CD14-positive monocyte (primary cell): Measurements from ENCODE around the gene SLC22A16. TPM values are rescaled to one million over a fixed set of nuclear protein-coding genes. Genes with fewer than 3 reads are reported as not detected.

Experiments
- DNase-seq, 3 donors: peaks; one replicate each; pipeline ENCODE4 v3.0.0-alpha.2; 2011 to 2022
- H2AFZ ChIP-seq: 2 replicates; pipeline ENCODE4 v1.6.0; 2012; ENCODE audit warnings: mild to moderate bottlenecking, low read depth, low read length, inconsistent platforms; ENCODE audit not compliant: insufficient read depth, poor library complexity, severe bottlenecking
- H3K27ac ChIP-seq, 2 donors: 1 replicate in 1 of 2; 2 replicates in 1 of 2; pipeline ENCODE4 v1.5.1; 2012 to 2013; ENCODE audit warnings: low read length in 2 of 2, control low read depth in 1 of 2, inconsistent platforms in 1 of 2, low read depth in 1 of 2, mild to moderate bottlenecking in 1 of 2
- H3K27me3 ChIP-seq, 2 donors: one replicate each; pipeline versions ENCODE4 v1.6.0 to v1.6.1; 2011 to 2013; ENCODE audit warnings: low read length in 2 of 2; ENCODE audit not compliant: control insufficient read depth in 2 of 2, insufficient read depth in 2 of 2
- H3K36me3 ChIP-seq, 2 donors: replicated peaks in 1 of 2; 1 replicate in 1 of 2; 2 replicates in 1 of 2; pipeline versions ENCODE4 v1.5.1 to v1.6.1; 2012 to 2013; ENCODE audit warnings: low read length in 2 of 2, control low read depth in 1 of 2, inconsistent platforms in 1 of 2, mild to moderate bottlenecking in 1 of 2; ENCODE audit not compliant: insufficient read depth in 2 of 2, control insufficient read depth in 1 of 2
- H3K4me1 ChIP-seq, 2 donors: 1 replicate in 1 of 2; 2 replicates in 1 of 2; pipeline versions ENCODE4 v1.5.1 to v1.6.1; 2012 to 2013; ENCODE audit warnings: low read length in 2 of 2, control low read depth in 1 of 2, inconsistent platforms in 1 of 2, mild to moderate bottlenecking in 1 of 2, moderate library complexity in 1 of 2; ENCODE audit not compliant: insufficient read depth in 2 of 2, control insufficient read depth in 1 of 2
- H3K4me2 ChIP-seq: replicated peaks from 2 replicates; pipeline ENCODE3; 2012; ENCODE audit warnings: low read length, moderate library complexity, mild to moderate bottlenecking; ENCODE audit not compliant: poor library complexity, severe bottlenecking; ENCODE audit errors: extremely low read depth
- H3K4me3 ChIP-seq, 3 experiments: fragments of 200-600 bp in 1 of 3; sonication (generic) in 1 of 3; replicated peaks in 1 of 3; 1 replicate in 2 of 3; 2 replicates in 1 of 3; pipeline ENCODE4 v1.5.1; 2011 to 2013; ENCODE audit warnings: low read length in 3 of 3, mild to moderate bottlenecking in 3 of 3, control low read depth in 2 of 3, low read depth in 2 of 3, inconsistent platforms in 1 of 3, moderate library complexity in 1 of 3
- H3K79me2 ChIP-seq: 2 replicates; pipeline ENCODE4 v1.6.0; 2012; ENCODE audit warnings: mild to moderate bottlenecking, control low read depth, inconsistent platforms, low read length, moderate library complexity; ENCODE audit not compliant: insufficient read depth
- H3K9ac ChIP-seq: 2 replicates; pipeline ENCODE4 v1.6.0; 2017; ENCODE audit warnings: low read length, mild to moderate bottlenecking; ENCODE audit not compliant: insufficient read depth, poor library complexity, severe bottlenecking
- H3K9me3 ChIP-seq, 2 donors: replicated peaks in 1 of 2; 1 replicate in 1 of 2; 2 replicates in 1 of 2; pipeline versions ENCODE4 v1.5.1 to v1.6.1; 2012 to 2013; ENCODE audit warnings: low read length in 2 of 2, control low read depth in 1 of 2; ENCODE audit not compliant: control insufficient read depth in 1 of 2, insufficient read depth in 1 of 2
- H4K20me1 ChIP-seq: 2 replicates; pipeline ENCODE4 v1.6.0; 2012; ENCODE audit warnings: mild to moderate bottlenecking, low read length, control low read depth, moderate library complexity; ENCODE audit not compliant: insufficient read depth
- H3K27ac Mint-ChIP-seq, 7 donors: one replicate each; pipeline ENCODE4 v1.8.0; 2020; ENCODE audit warnings: mild to moderate bottlenecking in 7 of 7, mixed read lengths in 7 of 7, moderate library complexity in 6 of 7, inconsistent platforms in 2 of 7
- H3K27me3 Mint-ChIP-seq, 3 donors: one replicate each; pipeline ENCODE4 v1.8.0; 2021 to 2022; ENCODE audit warnings: low read depth in 3 of 3, mild to moderate bottlenecking in 3 of 3, mixed read lengths in 3 of 3, moderate library complexity in 3 of 3, inconsistent platforms in 1 of 3
- H3K36me3 Mint-ChIP-seq, 2 donors: one replicate each; pipeline ENCODE4 v1.8.0; 2020; ENCODE audit warnings: mixed read lengths in 2 of 2, inconsistent platforms in 1 of 2, mild to moderate bottlenecking in 1 of 2
- H3K4me1 Mint-ChIP-seq: one replicate; pipeline ENCODE4 v1.8.0; 2020; ENCODE audit warnings: mild to moderate bottlenecking, mixed read lengths
- H3K4me3 Mint-ChIP-seq, 2 donors: one replicate each; pipeline ENCODE4 v1.8.0; 2020; ENCODE audit warnings: mild to moderate bottlenecking in 2 of 2, mixed read lengths in 2 of 2, moderate library complexity in 1 of 2
- H3K9me3 Mint-ChIP-seq, 7 donors: one replicate each; pipeline ENCODE4 v1.8.0; 2020 to 2022; ENCODE audit warnings: mixed read lengths in 7 of 7, mild to moderate bottlenecking in 6 of 7, moderate library complexity in 6 of 7, inconsistent platforms in 2 of 7
- CTCF ChIP-seq: fragments of 200-600 bp; IDR thresholded peaks from one replicate; pipeline ENCODE4 v1.8.0; 2022; ENCODE audit warnings: antibody characterized with exemption, mild to moderate bottlenecking
- WGBS: methylation state at CpG from one replicate; pipeline ENCODE4 v1.1.5; 2013; ENCODE audit warnings: missing lambda C conversion rate; ENCODE audit not compliant: insufficient coverage; 5-methylcytosine and 5-hydroxymethylcytosine counted together
- intact Hi-C, 2 donors: fragments of 100-400 bp; cut with micrococcal nuclease; formaldehyde crosslinking; loops; one replicate each; pipeline versions ENCODE4 v1.15.0 to v1.15.1; 2023
- polyA plus RNA-seq, 3 donors: library from polyadenylated mRNA; depleted of rRNA in 1 of 3; unstranded in 2 of 3; stranded (reverse) in 1 of 3; fragments of 300-500 nt in 2 of 3; fragments of >200 nt in 1 of 3; fragmentation: Illumina TruSeq in 2 of 3; gene quantifications; 1 replicate in 2 of 3; 2 replicates in 1 of 3; pipeline ENCODE4 v1.2.3, GENCODE V29; 2012 to 2021

The SLC22A16 gene
- polyA plus RNA-seq, 3 donors = 1.8 to 15.6 (median 4.0) TPM

- Mint-ChIP-seq H3K27me3 (peaks cover 0 to 3% (median 0%) of the 10 kb centered on the region in 3 donors), H3K4me3 (no peak overlapping the region), H3K9me3 (peaks cover 0 to 2% (median 0%) of the 10 kb centered on the region in 7 donors), H3K27ac (no peak overlapping the region), H3K4me1 (peaks cover 5% of the 10 kb centered on the region), H3K36me3 (peaks cover under 1 to 8% of the 10 kb centered on the region in 2 donors)
- no peak for DNase-seq
- H3K79me2 ChIP-seq = no peaks in the 10 kb centered on the region
- intact Hi-C loops = no loop called here
- no peak overlapping the region for H3K4me3 ChIP-seq
- H3K4me1 ChIP-seq = no peaks in the 10 kb centered on the region
- no peaks in the 10 kb centered on the region for H3K36me3 ChIP-seq
- H3K9me3 ChIP-seq = no peaks in the 10 kb centered on the region
- no peaks in the 10 kb centered on the region for H3K27me3 ChIP-seq
- no peak overlapping the region for H3K9ac ChIP-seq
- no peaks in the 10 kb centered on the region for H4K20me1 ChIP-seq
- H3K27ac ChIP-seq = no peak overlapping the region
- H2AFZ ChIP-seq = no peak overlapping the region
- TF ChIP-seq CTCF = no peak
- H3K4me2 ChIP-seq = no peak overlapping the region
- 69% methylated on average over 4 of the region's 6 CpGs for WGBS
Observed at GRCh38 chr6:110408901-110409300, 67.5 kb downstream of the SLC22A16 start.

GRCh38 chr6:110404607-110405006, 71.8 kb downstream of the SLC22A16 start:
- Mint-ChIP-seq H3K4me1 (peaks cover 10% of the 10 kb centered on the region), H3K36me3 (peaks cover 11 to 12% of the 10 kb centered on the region in 2 donors), H3K9me3 (peaks cover 0 to 2% (median 0%) of the 10 kb centered on the region in 7 donors), H3K27me3 (no peaks in the 10 kb centered on the region), H3K27ac (no peak overlapping the region), H3K4me3 (no peak overlapping the region)
- Histone ChIP-seq H3K4me2 (no peak overlapping the region), H3K4me1 (peaks cover 0 to 3% of the 10 kb centered on the region in 2 donors), H3K79me2 (no peaks in the 10 kb centered on the region), H3K9me3 (no peaks in the 10 kb centered on the region), H3K36me3 (no peaks in the 10 kb centered on the region), H3K27me3 (no peaks in the 10 kb centered on the region), H3K27ac (no peak overlapping the region), H4K20me1 (no peaks in the 10 kb centered on the region), H3K4me3 (no peak overlapping the region), H3K9ac (no peak overlapping the region), H2AFZ (no peak overlapping the region)
- no peak for TF ChIP-seq CTCF
- DNase-seq = peak in 1 of 3 donors; percentile 11
- intact Hi-C loops = no loop called here
- 43% methylated on average over 2 of the region's 8 CpGs for WGBS
